Cardiac fibroblast (primary cell): ENCODE data around the gene ZC3HAV1.

ENCODE experiments used
- DNase-seq, 2 donors: peaks; one replicate each; pipeline versions ENCODE4 v3.0.0 to v3.0.0-alpha.2; 2010; ENCODE audit warnings: low read depth in 2 of 2
- H3K4me3 ChIP-seq, 2 donors: replicated peaks in 1 of 2; 1 replicate in 1 of 2; 2 replicates in 1 of 2; pipeline ENCODE4 v1.5.1; 2011; ENCODE audit warnings: low read depth in 2 of 2, low read length in 2 of 2, mild to moderate bottlenecking in 2 of 2, moderate library complexity in 1 of 2
- TF ChIP-seq, protein P1 (sequence below): IDR thresholded peaks from one replicate; pipeline ENCODE4 v1.5.1; 2011; ENCODE audit warnings: low read depth, mild to moderate bottlenecking, low read length, inconsistent platforms

Gene ZC3HAV1

DNA sequence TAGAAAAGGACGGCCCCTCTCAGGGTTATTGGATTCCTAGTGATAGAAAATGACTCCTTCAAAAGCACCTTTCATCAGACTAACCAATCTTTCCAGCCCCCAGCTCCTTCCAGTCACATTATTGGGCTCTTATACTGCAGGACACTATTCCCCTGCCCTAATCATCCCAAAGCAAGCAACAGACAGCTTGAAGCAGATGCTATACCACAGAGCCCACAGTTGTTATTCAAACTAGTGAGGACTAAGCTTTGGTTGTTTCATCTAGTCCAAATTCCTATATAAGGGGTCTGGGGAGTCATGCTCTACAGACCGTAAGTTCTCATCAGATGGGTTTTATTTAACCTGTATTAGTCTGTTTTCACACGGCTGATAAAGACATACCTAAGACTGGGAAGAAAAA lies 98.1 kb downstream of the ZC3HAV1 start:
- TF ChIP-seq, protein P1, sequence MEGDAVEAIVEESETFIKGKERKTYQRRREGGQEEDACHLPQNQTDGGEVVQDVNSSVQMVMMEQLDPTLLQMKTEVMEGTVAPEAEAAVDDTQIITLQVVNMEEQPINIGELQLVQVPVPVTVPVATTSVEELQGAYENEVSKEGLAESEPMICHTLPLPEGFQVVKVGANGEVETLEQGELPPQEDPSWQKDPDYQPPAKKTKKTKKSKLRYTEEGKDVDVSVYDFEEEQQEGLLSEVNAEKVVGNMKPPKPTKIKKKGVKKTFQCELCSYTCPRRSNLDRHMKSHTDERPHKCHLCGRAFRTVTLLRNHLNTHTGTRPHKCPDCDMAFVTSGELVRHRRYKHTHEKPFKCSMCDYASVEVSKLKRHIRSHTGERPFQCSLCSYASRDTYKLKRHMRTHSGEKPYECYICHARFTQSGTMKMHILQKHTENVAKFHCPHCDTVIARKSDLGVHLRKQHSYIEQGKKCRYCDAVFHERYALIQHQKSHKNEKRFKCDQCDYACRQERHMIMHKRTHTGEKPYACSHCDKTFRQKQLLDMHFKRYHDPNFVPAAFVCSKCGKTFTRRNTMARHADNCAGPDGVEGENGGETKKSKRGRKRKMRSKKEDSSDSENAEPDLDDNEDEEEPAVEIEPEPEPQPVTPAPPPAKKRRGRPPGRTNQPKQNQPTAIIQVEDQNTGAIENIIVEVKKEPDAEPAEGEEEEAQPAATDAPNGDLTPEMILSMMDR: no peak
- no peak for DNase-seq
- H3K4me3 ChIP-seq: no peak overlapping the region

DNA sequence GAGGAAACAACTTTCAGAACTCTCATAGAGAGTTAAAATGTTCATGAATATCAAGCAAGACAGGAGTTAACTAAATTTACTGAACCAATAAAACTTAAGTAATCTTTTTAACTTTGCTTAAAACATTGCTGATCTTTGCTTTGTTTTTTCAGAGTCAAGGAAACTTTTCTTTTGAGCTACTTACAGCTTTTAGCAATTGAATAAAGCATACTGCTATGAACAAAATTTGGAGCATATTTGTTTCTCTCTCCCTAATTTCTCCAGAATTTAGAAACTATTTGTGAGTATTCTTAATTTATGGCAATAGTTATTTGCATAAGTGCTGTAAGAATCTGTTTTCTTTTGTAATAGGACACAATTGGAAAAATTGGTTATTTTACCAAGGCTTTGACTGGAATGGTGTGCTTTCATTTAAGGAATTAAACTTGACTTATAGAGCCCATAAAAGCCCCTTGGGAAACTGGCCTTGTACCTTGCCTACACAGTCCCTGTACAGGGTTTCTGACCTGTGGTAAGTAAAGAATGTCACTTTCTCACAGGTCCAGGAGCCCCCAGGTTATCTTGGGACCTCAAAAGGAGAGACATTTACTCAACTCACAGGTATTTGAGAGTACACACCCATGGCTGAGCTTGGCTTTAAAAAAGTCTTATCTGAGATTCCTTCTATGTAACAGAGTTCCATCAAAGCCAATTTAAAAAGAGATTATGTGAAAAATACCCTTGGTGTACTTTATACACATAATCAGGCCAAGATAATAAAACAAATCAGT lies 105.0 kb downstream of the ZC3HAV1 start:
- no peak for DNase-seq
- H3K4me3 ChIP-seq: no peak overlapping the region
- TF ChIP-seq, protein P1: no peak

DNA sequence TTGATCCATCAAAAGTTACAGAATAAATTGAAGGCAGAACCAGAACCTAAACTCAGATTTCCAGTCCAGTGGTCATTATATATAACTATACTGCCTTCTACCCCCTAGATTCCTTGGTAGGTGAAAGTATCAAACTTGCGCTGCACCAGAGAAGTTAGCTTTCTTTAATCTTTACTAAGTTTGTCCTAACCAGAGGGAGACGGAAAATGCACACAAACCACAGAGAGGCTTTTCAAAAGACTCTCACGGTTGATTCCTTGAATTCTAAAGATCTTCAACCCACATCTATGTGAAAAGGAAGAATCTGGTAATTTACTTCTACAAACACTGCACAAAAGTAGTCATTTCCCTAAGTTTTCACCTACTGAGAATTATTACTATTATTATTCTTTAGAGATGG lies 110.1 kb downstream of the ZC3HAV1 start:
- TF ChIP-seq, protein P1: no peak
- H3K4me3 ChIP-seq: no peak overlapping the region
- no peak for DNase-seq
